NCI-H1105 (cell line): ENCODE results near the gene NPTXR.

ENCODE experiments used
- DNase-seq: peaks from one replicate; lab custom pipeline; 2025; lab: John Stamatoyannopoulos, UW

The NPTXR gene

DNA sequence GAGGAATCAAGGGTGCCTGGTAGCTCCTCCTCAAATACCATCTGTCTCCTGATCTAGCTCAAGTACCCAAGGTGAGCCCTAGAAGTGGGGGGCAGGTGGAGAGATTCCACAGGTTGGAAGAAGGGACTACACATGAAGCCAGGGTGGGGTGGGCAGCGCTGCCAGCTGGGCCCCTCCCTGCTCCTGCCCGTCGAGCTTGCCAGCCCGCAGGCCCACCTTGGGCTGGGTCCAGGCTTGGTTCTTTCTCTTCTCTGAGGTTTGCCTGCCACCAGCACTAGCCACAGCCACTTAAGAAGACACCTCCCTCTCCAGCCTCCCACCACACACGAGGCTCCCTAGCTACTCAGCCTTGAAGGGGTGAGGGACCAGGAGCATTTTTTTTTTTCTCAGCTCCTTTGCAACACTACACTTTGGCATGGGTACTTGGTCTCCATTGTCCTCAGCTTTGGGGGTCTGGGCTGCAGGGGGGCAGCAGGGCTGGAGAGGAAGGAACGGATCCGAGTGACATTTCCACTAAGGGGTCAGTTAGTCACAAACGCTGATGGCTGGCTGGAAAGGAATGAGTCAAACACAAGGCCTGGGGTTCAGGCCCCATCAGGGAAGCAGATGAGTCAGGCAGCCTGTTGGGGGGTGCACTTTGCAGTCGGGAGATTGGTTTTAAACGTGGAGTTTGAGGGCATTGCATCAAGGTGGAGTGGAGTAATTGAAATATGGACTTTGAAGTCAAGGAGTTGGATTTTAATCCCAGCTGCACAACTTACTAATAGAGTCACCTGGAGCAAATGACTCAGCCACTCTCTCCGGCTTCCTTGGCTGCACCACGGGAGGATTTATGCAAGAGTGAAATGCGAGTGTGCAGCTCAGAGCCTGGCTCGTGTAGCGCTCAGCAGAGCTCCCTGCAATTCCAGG lies 7.4 kb upstream of the NPTXR start:
- no peak for DNase-seq

GRCh38 chr22:38850399-38850798 lies 6.6 kb upstream of the NPTXR start:
- DNase-seq: no peak

DNA sequence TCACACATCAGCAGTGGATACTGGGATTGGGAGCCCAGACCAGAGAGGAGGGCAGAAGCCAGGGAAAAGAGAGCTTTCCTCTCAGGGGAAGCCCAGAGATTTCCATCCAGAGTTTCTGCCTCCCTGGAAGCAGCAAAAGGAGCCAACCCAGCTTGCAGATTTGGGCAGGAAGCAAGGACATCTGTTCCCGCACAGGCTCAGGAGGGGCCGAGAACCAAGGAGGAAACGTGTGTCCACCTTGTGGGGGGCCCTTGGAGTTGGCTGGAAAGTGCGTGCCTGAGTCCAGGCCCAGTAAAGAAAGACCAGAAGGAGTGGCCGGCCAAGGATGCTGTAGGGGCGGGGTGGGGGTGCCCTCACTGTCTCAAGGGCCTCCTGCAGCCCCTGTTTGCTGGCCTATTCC lies 6.0 kb upstream of the NPTXR start:
- DNase-seq: no peak

- no peak for DNase-seq
Measured at GRCh38 chr22:38846412-38846811, 2.6 kb upstream of the NPTXR start.

DNA sequence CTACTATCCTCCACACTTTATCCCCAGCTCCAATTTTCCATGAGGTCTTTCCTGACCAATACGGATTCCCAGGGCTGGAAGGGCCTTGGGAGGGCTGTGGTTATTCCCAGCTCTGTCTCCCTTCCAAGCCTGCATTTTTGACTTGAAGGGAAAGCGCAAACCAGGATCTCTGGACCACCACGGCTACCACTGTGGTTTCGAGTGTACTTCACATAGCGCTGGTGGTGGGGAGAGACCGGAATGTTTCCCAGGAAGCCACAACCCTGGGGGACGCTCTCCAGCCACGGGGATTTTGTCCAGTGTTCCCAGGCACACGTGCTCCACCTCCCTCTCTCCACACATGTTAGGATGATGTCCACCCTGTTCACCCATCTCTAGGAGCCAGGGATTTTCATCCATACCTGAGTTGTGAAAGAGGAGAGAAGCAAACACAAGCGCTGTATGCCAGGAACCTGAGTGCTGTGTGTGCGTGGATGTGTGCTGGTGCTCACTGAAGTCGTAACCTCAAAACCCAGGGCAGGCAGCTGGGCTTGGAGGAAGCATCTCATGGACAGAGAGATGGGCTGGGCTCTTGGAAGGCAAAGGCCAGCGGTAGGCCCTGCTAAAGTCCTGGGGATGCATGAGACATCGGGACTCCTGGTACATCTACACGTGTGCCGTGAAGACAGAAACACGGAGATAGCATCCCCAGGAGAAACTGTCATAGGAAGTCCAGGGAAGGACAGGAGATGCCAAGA lies 1.3 kb upstream of the NPTXR start:
- DNase-seq: no peak

DNA sequence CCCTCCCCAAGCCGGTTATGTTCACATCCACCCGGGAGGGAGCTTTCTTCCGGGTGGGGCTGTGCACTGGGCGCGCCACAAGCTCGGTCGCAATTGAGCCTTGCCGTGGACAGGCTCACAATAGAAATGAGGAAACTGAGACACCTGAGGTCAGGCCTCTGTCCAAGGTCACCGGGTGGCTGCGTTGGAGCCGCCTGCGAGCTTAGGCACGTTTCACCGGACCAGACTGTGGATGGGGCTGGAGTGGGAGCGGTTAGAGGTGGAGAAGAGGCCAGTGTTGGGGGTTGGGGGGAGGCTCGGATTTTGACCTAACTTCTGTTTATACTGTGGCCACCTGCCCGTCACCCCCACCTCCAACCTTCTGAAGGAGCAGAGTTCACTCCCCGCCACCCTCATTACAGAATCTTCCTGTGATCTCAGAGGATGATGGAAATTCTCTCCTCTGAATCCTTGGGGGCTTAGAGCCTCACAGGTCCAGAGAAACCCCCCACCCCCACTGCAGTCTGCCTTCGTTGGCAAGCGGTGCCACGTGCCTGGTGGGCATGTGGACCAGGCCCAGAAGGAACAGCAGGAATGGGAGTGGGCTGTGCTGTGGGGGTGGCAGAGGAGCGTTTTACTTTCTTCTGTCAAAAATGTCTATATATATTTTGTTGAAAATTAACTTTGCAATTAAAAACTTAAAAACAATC lies 631 bp upstream of the NPTXR start:
- DNase-seq: no peak

DNA sequence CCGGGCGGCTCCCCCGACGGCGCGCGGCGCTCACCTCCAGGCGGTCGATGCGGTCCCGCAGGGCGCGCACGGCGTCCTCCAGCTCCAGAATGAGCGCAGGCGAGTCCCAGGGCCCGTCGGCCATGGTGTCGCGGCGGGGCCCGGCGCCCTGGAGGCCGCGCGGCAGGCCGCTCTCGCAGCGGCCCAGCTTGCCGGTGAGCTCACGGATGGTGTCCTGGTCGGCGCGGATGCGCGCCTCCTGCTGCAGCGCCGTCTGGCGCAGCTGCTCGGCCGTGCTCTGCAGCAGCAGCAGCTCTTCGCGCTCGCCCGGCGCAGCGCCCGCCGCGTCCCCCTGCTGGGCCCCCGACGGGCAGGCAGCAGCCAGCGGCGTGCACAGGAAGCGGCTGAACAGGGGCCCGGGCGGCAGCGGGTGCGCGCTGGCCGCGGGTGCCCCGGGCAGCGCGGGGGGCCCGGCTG lies 599 bp downstream of the NPTXR start:
- DNase-seq: peak; percentile 48

GRCh38 chr22:38842512-38843200 lies 1.2 kb downstream of the NPTXR start:
- DNase-seq: no peak

GRCh38 chr22:38841635-38842034 lies 2.2 kb downstream of the NPTXR start:
- no peak for DNase-seq

DNA sequence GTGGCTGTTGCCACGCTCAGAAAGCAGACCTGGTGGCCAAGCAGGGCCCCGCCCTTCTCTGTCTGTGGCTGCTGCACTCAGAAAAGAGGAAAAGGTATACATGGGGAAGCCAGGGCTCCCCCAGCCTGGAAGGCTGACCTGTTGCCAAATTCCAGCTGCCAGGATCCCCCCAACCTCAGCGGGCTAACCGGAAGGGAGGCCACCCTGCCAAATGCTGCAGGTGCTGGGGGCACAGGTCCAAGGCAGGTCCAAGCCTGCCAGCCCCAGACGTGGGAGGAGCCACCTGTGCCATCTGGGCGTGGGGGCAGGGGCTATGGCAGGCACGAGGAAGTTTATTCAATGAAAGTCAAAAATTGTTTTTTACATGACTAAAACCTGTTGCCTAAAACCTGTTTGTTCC lies 2.6 kb downstream of the NPTXR start:
- DNase-seq: peak; percentile 82

- DNase-seq: no peak
Measured at GRCh38 chr22:38840129-38840528, 3.7 kb downstream of the NPTXR start.

DNA sequence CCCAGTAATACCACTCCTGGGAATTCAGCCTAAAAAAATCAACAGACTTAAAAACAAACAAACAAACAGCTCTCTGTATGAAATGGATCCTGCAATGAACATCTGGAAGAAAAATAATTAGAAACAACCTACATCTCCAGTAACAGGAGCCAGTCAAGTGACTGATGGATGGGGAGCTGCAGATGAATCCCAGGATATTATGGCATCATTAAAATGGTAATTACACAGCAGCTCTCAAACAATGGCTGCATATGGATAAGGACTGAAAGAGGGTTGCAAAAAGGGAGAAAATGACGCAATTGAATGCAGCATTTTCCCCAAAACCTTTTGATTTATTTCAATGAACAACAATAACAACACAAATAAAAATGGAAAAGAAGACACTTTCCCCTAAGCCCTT lies 4.1 kb downstream of the NPTXR start:
- peak; percentile 49 for DNase-seq

DNA sequence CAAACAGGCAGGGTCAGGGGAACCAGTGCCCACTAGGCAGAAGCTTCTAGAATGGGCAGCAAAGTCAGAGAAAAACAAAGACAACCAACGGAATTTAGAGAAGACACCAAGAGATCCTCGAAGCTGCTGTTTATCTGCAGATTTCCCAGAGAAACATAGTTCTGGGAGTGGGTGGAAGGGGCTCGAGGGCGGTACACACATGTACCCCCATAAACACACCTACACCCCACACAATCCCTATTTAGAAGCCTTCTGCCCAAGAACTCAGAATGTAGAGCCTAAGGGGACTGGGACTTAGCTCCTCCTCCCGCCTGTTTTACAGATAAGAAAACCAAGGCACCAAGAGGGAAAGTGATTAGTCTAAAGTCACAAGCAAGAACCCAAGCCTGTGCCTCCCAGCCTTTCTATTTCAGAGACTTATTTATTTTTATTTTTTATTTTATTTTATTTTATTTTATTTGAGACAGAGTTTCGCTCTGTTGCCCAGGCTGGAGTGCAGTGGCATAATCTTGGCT lies 6.4 kb downstream of the NPTXR start:
- no peak for DNase-seq

DNA sequence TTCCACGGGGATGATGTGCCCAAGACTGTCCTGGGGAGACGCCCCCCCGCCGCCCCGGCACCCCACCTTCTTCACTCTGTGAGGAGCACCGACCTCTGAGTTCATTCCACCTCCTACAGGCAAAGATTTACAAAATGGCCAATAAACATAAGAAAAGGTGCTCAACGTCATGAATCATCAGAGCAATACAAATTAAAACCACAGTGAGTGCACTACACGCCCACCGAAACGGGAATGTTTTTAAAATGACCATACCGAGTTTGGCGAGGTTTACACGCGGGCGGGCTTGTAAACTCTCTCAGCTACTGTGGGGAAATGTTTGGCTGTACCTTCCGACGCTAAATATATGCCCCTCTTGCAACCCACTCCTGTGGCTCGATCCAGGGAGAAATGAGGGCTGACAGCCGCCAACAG lies 7.9 kb downstream of the NPTXR start:
- DNase-seq: no peak

GRCh38 chr22:38834991-38835390 lies 8.8 kb downstream of the NPTXR start:
- DNase-seq: no peak

GRCh38 chr22:38834215-38834953 lies 9.4 kb downstream of the NPTXR start:
- no peak for DNase-seq

DNA sequence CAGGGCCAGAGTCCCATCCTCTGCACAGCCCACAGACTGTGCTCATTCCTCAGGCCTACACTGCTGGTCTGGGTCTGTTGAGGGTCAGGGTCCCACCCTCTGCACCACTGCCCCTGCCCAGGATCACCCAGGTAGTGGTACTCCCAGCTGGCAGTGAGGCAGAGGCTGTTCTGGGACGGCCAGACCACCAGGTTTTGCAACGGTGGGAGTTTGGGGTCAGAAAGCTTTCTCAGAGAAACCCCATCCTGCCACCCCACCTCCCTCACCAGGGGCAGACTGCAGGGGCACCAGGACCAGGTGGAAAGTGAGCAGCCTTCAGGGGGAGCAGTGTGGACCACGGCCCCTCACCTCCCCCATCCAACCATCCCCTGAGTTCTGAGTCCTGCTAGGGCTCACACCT lies 10.8 kb downstream of the NPTXR start:
- no peak for DNase-seq

DNA sequence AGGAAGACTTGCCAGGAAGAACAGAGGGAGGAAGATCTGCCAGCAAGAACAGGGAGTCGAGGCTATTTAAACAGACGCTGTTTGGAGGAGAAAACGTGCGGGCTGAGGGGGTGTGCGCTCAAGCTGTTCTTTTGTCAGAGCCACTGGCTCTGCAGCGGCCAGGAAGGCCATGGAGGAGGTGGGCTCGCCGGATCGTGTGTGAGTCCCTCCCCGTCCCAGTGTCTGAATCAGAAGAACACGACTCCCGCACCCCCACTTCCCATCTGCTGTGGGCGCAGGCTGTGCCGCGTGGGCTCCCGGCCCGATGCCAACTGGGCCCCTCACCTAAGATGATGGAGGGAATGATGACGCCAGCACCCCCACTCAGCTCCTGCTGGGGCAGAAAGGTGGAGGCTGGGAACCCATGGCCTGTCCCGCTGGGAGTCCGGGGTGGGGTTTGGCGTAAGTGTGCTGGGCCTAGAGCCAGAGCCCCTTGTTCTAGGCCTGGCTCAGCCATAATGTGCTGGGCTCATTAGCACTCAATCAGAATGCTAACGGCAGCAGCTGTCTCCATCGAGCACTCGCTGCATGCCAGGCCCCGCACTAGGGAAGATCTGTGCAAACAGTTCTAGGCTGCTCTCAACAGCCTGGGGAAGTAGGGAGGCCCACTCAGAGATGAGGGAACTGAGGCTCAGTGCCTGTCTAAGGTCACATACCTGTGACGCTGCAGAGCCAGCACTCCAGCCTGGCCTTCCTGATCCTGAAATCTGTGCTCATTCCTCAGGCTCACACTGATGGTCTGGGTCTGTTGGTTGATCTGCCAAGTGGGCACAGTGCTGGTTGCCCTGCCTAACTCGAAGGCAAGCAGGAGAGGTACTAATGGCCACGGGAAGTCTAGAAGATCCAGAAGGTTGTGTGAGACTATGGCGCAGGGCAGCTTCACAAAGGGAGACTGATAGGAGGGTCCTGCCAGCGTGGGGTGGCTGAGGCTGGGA lies 11.5 kb downstream of the NPTXR start:
- peak; percentile 49 for DNase-seq

- no peak for DNase-seq
Measured at GRCh38 chr22:38831166-38831945, 12.5 kb downstream of the NPTXR start.
